Fibroblast of the aortic adventitia (primary cell): Measurements from ENCODE around the gene BDH2. TPM values are rescaled to one million over a fixed set of nuclear protein-coding genes. Genes with fewer than 3 reads are reported as not detected.

Experiments
- DNase-seq: peaks from one replicate; pipeline ENCODE4 v3.0.0-alpha.2; 2010; ENCODE audit warnings: low read depth
- H3K4me3 ChIP-seq: 2 replicates; pipeline ENCODE4 v1.5.1; 2011; ENCODE audit warnings: low read depth, mild to moderate bottlenecking, control low read depth, low read length, moderate library complexity
- total RNA-seq: library from RNA; depleted of rRNA; stranded (reverse); fragments of >200 nt; gene quantifications from 2 replicates; pipeline ENCODE4 v1.2.3, GENCODE V29; 2012; ENCODE audit warnings: low replicate concordance
- TF ChIP-seq, protein P1 (sequence below): IDR thresholded peaks from 2 replicates; pipeline ENCODE4 v1.5.1; 2011; ENCODE audit warnings: mild to moderate bottlenecking, low read length, control low read depth, inconsistent platforms; ENCODE audit not compliant: insufficient read depth

BDH2 gene
- total RNA-seq, 1 donor: 38.7 TPM

- H3K4me3 ChIP-seq: peak overlapping the region; percentile 77
- TF ChIP-seq, protein P1, sequence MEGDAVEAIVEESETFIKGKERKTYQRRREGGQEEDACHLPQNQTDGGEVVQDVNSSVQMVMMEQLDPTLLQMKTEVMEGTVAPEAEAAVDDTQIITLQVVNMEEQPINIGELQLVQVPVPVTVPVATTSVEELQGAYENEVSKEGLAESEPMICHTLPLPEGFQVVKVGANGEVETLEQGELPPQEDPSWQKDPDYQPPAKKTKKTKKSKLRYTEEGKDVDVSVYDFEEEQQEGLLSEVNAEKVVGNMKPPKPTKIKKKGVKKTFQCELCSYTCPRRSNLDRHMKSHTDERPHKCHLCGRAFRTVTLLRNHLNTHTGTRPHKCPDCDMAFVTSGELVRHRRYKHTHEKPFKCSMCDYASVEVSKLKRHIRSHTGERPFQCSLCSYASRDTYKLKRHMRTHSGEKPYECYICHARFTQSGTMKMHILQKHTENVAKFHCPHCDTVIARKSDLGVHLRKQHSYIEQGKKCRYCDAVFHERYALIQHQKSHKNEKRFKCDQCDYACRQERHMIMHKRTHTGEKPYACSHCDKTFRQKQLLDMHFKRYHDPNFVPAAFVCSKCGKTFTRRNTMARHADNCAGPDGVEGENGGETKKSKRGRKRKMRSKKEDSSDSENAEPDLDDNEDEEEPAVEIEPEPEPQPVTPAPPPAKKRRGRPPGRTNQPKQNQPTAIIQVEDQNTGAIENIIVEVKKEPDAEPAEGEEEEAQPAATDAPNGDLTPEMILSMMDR: no peak
- peak; percentile 77 for DNase-seq
Measured at GRCh38 chr4:103075894-103076746, 23.5 kb downstream of the BDH2 start.

DNA sequence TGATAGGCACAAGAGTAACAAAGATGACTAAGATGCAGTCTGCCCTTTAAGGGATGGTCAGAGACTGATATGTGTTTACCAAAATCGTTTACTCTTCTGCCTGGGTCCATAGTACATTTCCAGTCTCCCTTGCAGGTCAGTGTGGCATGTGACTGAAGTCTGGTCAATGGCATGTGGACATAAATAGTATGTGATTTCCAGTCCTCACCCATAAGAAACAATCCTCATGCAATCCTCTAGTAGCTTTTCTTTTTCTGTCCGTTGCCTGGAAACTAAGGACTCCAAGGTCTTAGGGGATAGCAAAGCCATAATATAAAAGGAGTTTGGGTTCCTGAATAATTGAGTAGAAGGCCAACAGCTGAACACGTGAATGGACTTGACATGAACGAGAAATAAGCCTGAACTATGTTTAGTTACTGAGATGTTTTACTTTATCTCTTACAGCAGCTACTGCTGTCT is 24.2 kb downstream of the BDH2 start:
- TF ChIP-seq, protein P1: no peak
- peak; percentile 45 for DNase-seq
- peak overlapping the region; percentile 77 for H3K4me3 ChIP-seq

GRCh38 chr4:103074744-103075434 is 24.7 kb downstream of the BDH2 start:
- peak; percentile 27 for DNase-seq
- TF ChIP-seq, protein P1: no peak
- peak overlapping the region; percentile 77 for H3K4me3 ChIP-seq

DNA sequence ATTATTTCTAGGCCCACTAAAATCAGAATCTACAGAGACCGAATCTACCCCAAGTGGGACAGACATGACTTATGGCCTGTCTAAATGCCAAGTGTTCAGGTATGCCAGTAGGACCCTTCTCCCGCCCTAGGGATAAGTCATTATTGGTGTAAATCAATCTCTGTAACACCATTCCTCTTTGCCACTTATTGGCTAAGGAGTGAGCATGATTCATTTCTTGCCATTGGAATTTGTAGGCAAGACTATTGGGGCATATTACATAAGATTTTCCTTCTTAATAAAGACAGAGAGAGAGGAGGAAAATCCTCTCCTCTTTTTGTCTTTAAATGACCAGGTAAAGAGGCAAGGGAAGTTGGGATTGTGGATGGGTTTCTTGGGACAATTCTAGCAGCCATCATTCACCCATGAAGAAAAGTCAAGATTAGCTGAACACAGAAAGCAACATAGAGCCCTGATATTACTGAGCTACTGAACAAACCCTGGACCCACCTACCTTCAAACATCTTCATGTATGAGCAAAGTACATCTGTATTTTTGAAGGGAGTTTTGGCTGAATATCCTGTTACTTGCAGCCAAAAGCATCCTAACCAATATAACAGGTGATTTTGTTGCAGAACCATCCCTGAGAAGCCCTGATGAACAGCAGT is 25.7 kb downstream of the BDH2 start:
- peak; percentile 33 for DNase-seq
- H3K4me3 ChIP-seq: no peak overlapping the region
- TF ChIP-seq, protein P1: no peak

- no peak for DNase-seq
- TF ChIP-seq, protein P1: no peak
- no peak overlapping the region for H3K4me3 ChIP-seq
Measured at GRCh38 chr4:103067841-103068547, 31.6 kb downstream of the BDH2 start.

DNA sequence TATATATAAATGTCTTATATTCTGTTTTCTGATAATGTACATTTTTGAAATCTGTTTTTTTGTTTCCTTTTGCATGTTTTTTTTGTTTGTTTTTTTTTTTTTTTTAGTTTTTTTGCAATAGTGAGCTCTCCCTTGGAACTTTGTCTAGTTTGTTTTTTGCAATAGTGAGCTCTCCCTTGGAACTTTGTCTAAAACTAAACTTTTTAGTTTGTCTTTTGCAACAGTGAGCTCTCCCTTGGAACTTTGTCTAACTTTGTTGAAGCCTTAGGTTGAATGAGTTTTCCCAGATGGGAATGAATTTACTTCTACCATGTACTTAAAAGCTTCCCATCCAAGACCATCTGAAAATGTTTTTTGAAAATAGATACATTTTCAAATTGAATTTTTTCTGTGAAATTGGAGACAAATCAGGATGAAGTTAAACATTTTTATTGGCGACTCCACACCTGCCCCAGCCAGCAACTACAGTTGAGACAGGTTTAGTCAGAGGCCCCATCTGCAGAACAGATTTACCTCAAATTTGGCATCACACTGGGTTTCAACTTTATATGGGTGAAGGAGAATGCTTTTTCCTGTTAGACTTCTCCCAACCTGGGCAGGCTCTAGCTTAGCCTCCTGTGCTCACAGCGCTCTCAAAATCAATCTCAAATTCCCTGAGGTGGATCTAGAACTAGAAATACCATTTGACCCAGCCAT is 39.0 kb downstream of the BDH2 start:
- DNase-seq: no peak
- no peak overlapping the region for H3K4me3 ChIP-seq
- TF ChIP-seq, protein P1: no peak
